Activated T-cell treated with anti-CD3 and anti-CD28 coated beads for 1 hour (primary cell): Measurements from ENCODE around the gene FGF6.
"Not testable (repeated sequence)": the region's sequence is repeated elsewhere in the genome, so short reads cannot be mapped to it uniquely, and the experiment has no call there.

Source experiments
- DNase-seq: peaks from one replicate; pipeline ENCODE4 v3.0.0-alpha.2; 2020; ENCODE audit warnings: low read depth

Gene FGF6

DNA sequence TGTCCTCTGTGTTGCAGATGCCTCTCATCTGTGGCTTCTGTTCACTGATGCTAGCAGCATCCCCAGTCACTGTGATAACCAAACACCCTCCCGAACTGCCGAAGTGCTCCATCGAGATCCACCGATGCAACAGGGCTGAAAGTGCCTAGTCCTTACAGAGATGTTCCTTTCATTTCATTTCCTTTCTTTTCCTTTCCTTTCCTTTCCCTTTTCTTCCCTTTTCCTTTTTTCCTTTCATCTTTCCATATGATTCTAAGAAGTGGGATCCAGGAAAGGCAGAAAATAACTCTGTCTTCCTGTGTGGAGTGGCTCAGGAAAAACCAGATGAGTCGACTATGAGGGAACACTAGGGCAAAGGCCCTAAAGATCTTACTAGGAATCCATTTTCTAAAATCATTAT, 26.7 kb downstream of the FGF6 start:
- DNase-seq = no peak

DNA sequence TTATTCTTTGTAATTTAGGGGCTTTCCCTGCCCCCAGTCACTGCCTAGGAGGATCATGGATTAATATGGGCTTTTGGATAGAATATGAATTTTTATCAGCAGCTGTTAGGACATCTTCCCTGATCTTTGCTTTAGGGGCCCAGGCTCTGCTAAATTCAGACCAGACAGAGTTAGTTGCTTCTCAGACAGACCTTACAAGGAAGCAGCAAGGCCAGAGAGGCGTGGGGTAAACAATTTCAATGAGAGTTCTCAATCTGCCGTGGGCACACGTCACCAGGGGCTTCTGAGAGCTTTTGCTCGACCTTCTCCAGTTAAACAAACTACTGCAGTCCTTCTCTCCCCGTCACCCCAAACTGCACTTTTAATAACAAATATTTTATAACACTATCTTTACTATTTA, 27.7 kb downstream of the FGF6 start:
- DNase-seq = no peak

DNA sequence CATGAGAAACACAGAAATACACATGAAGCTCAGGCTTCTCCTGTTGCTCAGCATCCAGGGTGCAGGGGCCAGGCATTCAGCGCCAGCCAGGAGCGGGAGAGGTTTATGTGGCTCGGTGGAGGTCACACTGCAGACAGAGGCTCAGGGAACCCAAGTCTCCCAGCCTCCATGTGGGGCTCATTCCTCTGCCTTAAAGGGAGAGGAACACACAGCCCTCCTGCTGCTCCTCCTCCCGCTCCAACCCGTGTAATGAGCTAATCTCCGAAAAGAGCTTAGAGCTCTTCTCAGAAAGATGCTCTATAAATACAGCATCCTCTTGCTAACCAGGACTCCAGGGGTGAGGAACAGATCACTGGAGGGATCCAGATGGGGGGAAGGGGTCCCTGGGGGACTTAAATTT, 28.2 kb downstream of the FGF6 start:
- no peak for DNase-seq

DNA sequence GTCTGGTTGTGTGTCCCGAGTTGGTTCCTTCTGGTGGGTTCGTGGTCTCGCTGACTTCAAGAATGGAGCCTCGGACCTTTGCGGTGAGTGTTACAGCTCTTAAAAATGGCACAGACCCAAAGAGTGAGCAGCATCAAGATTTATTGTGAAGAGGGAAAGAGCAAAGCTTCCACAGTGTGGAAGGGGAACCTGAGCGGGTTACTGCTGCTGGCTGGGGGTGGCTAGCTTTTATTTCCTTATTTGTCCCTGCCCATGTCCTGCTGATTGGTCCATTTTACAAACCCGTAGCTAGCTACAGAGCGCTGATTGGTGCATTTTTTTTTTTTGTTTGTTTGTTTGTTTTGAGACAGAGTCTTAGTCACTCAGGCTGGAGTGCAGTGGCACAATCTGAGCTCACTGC, 29.3 kb downstream of the FGF6 start:
- DNase-seq = no peak

DNA sequence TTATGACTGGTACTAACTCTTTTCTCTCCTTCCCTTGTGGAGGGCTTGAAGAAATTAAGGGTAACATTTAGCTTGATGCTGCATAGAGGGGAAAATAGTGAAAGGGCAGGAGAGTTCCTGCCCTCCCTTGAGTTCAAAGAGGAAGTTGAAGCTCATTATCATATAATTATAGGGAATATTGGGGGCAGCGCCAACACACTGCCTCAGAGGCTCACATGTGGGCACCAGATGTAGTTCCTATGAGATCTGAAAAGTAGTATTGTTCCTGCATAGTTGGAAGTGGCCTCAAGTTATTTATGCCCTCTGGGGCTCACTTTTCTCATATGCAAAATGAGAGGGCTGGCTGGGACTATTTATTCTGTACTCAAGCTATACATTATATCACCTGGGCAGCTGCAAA, 33.1 kb downstream of the FGF6 start:
- DNase-seq = no peak

DNA sequence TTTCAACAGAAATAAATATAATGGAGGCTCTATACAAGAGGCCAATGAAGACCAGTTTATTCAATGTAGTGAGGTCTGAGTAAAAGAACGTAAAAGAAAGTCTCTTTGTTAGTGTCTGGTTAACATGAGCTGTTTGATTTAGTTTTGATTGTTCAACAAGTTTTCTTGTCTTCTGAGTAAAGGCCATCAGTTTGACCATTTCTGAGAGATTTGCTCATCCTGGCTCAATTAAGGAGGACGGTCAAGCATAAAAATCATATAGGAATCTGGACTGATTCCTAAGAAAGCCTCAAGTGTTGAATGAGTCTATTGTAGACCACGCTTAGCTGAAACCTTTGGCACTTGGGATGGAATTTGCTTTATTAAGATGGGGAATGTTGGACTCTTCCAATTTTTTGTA, 33.6 kb downstream of the FGF6 start:
- DNase-seq = no peak

DNA sequence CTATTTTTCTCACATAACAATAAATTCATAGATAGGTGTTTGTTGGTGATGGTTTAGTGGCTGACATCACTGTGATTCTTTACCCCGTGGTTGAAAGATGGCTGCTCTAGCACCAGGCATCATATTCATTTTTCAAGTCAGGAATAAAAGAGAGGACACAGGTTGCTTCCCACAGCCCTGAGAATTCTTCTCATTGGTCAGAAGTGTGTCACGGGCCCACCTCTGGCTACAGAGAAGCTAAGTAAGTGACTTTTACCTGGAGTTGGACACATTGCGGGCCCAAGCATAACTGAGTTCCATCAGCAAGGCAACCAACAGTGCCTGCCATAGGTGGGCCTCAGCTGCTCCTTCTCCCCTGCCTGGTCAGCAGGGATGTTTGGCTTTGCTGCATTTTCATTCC, 38.5 kb downstream of the FGF6 start:
- no peak for DNase-seq

DNA sequence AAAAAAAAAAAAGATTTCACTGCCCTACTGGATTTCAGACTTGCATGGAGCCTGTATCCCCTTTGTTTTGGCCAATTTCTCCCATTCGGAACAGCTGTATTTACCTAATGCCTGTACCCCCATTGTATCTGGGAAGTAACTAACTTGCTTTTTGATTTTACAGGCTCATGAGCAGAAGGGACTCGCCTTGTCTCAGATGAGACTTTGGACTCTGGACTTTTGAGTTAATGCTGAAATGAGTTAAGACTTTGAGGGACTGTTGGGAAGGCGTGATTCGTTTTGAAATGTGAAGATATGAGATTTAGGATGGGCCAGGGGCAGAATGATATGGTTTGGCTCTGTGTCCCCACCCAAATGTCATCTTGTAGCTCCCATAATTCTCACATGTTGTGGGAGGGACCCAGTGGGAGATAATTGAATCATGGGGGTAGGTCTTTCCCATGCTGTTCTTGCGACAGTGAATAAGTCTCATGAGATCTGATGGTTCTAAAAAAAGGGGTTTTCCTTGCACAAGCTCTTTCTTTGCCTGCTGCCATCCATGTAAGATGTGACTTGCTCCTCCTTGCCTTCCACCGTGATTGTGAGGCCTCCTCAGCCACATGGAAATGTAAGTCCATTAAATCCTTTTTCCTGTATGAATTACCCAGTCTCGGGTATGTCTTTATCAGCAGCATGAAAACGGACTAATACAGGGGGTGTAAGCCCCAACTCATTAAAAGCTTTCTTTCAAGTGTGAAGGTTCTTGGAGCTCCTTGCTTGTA, 40.6 kb downstream of the FGF6 start:
- not testable (repeated sequence) for DNase-seq

DNA sequence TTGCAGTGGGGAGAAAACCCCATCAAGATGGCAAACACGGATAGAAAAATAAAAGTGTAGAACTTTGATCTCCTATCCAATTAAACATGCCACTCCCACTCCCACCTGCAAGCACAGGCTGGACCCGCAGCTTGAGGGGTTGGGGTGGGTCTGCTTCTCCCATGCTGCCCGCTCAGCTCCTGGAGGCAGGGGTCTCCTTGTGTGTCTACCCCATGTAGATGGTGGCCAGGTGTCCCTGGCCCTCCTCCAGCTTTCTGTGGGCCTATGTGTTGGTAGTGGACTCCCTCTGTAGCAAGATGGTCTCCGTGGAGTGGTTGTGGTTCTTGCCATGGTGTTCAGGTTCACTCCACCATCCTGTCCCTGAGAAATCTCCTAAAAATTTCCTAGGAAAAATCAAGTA, 42.6 kb downstream of the FGF6 start:
- DNase-seq = no peak

DNA sequence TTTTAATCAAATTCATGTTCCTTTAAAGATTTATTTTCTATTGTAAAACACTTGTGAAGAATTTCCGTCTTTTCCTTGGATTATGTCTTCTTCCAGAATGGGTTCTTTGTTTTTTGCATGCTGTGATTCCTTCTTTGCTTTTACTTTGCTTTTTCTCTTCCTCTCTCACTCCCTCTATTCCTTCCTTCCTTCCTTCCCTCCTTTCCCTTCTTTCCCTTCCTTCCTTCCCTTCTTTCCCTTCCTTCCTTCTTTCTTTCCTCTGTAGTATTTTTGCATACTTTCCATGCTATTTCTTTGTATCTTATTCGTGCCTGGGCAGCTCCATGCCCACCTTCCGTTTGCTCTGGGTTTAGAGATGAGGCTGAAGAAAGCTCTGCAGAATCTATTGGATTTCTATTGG, 44.5 kb downstream of the FGF6 start:
- no peak for DNase-seq

DNA sequence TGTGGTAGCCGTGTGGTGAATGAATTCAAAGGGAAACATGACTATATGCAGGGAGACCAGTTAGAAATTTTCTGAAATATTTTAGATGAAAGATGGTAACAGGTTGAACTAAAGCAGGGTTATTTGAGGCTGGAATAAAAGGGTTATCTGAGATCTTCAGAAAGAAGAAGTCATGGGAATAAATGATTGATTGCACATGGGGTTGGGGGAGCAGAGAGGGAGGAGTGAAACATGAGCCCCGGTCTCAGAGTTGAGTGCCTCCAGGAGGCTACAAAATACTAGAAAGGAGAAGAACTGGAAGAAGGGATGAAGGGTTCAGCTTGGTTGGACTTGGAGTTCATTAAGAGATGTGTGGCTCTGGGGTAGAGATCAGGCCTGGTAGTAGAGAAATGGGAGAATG, 49.8 kb downstream of the FGF6 start:
- no peak for DNase-seq

DNA sequence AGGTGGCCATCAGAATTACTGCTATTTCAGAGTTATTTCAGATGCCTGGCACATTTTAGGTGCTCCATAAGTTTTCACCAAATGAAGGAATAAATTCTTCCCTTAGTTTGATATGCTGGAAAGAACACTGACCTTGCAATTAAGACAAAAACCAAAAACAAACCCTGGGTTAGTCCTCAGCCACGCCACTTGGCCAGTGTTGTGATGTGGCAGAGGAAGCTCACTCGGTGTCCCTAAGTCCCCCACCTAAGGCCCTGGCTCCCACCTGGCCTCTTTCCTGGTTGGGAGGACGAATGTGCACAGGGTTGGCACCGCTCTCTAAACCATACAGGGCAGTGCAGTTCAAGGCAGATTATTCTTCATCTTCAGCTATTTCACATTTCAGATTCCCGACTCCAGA, 52.4 kb downstream of the FGF6 start:
- no peak for DNase-seq

DNA sequence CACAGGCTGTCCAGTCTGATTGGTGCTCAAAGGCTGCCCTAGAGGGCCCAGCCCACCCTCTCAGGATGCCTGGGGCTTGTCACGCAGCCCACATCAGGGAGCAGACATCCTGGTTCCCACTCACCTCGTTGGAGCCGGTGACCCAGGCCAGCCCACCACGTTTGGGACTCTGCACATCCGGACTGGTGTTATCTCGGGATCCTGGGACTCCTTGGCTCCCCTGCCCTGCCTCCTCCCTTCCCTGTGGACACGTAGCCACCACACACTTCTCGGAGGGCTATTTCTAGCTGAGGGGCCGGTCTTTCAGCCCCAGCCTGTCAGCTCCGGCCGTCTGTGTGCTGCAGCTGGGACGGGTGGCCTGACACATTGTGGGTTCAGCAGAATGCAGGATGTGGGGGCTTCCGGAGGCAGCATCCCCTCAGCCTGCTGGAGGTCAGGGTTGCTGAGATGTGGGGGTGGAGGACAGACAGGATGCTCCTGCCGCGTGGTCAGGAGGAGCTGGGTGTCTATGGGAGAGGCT, 53.3 kb downstream of the FGF6 start:
- no peak for DNase-seq

DNA sequence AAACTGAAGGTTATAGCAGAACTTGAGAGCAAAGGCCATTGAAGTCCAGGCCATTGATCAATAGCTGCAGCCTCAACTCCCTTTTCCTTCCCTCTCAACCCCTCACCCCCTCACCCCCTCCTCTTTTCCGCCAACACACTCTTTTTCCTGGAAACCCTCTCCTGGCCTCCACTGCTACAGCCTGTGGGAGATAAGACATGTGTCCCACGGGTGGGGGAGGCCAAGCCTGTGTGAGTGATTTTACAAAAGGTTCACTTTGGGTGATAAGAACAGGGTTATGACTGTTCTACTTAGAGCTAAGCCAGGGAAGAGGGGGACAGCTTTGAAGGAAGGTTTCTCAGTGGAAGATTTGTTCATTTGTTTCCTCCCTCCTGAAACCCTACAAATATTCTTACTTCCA, 57.0 kb downstream of the FGF6 start:
- no peak for DNase-seq

DNA sequence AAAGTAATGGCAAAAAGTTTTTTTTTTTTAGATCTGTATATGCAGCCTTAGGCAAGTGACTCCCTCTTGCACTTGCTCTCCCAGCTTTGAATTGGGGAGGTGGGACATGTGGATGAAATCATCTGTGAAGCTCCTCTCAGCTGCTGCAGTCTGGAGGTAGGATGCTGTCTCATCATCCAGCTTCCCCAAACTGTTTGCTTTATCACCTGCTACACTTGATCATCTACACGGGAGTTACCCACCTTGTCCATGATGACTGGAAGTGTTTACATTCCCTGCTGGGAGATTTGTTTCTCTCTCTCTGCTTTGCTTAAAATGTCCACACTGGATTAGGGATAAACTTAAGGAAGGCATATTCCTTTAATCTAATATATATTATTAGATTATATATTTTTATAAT, 57.6 kb downstream of the FGF6 start:
- DNase-seq = no peak

DNA sequence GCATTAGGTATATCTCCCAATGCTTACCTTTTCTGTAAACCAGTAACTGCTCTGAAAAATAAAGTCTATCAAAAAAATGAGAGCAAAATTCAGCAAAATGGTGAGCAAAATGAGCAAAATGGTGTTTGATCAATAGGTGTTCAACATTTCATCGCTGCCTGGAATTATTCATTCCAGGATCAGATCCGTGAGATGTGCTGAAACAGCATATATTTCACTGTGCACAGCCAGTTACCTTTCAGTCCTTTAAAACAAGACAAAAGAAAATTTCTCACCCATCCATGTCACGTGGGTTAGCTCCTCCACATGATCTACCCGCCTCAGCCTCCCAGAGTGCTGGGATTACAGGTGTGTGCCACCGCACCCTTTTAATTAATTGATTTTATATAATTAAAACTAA, 58.0 kb downstream of the FGF6 start:
- no peak for DNase-seq

DNA sequence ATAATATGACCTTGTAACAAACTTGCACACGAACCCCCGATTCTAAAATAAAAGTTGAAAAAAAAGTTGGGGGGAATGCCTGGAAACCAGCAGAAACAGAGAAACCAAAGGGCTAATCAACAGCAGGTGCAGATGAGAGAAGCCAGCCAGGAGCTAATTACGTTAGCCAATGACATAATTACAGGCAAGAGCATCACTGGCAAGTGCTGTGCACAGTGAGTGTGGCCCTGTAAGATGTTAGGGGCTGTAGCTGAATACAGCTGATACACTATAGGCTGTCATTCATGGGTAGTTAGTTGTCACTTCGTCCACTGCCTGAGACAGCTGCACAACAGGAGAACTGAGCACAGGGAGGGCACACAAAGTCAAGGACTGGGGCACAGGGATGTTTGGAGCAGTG, 58.8 kb downstream of the FGF6 start:
- DNase-seq = no peak
